ENCODE data around the gene ATR. TPM values are rescaled to one million over a fixed set of nuclear protein-coding genes. Genes with fewer than 3 reads are reported as not detected.
"Not testable (repeated sequence)": the region's sequence is repeated elsewhere in the genome, so short reads cannot be mapped to it uniquely, and the experiment has no call there.

Gene ATR
- total RNA-seq, 1 donor: 37.6 TPM

DNA sequence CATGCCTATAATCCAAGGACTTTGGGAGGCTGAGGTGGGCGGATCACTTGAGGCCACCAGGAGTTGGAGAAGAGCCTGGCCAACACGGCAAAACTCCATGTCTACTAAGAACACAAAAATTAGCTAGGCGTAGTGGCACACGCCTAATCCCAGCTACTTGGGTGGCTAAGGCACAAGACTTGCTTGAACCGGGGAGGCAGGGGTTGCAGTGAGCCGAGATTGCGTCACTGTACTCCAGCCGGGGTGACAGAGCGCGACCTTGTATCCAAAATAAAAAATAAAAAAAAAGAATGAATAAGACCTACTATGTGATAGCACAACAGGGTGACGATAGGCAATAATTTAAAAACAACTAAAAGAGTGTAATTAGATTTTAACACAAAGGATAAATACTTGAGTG is 134.2 kb downstream of the ATR start:
- no peak overlapping the region for H3K4me3 ChIP-seq (ENCODE audit: low read depth, low read length)
- DNase-seq (ENCODE audit: low read depth): no peak
- TF ChIP-seq, protein P1, sequence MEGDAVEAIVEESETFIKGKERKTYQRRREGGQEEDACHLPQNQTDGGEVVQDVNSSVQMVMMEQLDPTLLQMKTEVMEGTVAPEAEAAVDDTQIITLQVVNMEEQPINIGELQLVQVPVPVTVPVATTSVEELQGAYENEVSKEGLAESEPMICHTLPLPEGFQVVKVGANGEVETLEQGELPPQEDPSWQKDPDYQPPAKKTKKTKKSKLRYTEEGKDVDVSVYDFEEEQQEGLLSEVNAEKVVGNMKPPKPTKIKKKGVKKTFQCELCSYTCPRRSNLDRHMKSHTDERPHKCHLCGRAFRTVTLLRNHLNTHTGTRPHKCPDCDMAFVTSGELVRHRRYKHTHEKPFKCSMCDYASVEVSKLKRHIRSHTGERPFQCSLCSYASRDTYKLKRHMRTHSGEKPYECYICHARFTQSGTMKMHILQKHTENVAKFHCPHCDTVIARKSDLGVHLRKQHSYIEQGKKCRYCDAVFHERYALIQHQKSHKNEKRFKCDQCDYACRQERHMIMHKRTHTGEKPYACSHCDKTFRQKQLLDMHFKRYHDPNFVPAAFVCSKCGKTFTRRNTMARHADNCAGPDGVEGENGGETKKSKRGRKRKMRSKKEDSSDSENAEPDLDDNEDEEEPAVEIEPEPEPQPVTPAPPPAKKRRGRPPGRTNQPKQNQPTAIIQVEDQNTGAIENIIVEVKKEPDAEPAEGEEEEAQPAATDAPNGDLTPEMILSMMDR (IDR thresholded peaks at IDR 0.05; ENCODE audit: insufficient read depth, low read length): no peak

DNA sequence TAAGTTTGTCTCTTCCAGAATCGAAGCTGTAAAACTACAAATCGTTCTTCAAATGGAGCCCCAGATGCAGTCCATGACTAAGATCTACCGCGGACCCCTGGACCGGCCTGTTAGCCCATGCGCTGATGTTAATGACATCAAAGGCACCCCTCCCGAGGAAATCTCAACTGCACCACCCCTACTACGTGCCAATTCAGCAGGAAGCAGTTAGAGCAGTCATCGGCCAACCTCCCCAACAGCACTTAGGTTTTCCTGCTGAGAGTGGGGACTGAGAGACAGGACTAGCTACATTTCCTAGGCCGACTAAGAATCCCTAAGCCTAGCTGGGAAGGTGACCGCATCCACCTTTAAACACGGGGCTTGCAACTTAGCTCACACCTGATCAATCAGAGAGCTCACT is 135.5 kb downstream of the ATR start:
- DNase-seq (ENCODE audit: low read depth); H3K4me3 ChIP-seq (ENCODE audit: low read depth, low read length): not testable (repeated sequence)

DNA sequence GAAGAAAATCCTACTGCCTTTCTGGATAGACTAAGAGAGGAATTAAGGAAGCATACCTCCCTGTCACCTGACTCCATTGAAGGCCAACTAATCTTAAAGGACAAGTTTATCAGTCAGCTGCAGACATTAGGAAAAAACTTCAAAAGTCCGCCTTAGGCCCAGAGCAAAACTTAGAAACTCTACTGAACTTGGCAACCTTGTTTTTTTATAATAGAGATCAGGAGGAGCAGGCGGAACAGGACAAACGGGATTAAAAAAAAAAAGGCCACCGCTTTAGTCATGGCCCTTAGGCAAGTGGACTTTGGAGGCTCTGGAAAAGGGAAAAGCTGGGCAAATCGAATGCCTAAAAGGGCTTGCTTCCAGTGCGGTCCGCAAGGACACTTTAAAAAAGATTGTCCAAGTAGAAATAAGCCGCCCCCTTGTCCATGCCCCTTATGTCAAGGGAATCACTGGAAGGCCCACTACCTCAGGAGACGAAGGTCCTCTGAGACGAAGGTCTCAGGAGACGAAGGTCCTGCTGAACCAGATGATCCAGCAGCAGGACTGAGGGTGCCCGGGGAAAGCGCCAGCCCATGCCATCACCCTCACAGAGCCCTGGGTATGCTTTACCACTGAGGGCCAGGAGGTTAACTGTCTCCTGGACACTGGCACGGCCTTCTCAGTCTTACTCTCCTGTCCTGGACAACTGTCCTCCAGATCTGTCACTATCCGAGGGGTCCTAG is 138.9 kb downstream of the ATR start:
- H3K4me3 ChIP-seq (ENCODE audit: low read depth, low read length); DNase-seq (ENCODE audit: low read depth): not testable (repeated sequence)

DNA sequence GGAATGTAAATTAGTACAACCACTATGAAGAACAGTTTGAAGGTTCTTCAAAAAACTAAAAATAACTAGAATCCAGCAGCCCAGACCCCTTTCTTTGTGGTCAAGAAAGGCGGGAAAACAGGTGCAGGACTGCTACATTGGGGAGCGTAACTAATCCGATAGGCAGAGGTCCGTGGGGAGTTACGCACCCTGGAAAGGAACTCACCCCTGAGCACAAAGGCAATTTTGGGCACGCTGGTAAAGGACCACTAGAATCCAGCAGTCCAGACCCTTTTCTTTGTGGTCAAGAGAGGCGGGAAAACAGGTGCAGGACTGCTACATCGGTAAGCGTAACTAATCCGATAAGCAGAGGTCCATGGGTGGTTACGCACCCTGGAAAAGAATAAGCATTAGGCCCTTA is 140.4 kb downstream of the ATR start:
- not testable (repeated sequence) for DNase-seq (ENCODE audit: low read depth); H3K4me3 ChIP-seq (ENCODE audit: low read depth, low read length)

DNA sequence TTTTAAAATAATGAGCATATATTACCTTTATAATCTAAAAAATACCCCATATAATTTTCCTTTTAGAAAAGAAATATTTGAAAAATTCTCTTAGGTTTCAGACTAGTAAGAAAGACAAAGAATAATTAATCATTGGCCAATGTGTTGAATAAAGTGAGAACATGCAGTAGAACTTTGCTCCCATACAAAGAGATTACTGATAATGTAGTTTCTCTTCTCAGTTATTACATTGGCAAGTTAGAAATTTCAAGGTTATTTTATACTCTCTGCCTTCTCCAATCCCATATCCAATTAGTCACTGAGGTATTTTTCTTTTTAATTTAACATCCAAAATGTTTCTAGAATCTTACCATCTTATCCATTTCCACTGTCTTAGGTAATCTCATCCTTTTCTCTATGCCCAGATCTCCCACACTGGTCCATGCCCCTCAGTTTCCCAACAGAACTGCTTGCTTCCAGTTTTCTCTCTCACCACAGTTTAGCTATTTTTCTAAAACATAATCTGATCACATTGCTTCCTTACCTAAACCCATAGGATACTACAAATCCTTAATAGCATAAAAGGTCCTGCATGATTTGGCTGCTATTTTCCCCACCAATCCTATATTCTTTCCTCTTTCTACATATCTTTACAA is 141.5 kb downstream of the ATR start:
- no peak overlapping the region for H3K4me3 ChIP-seq (ENCODE audit: low read depth, low read length)
- DNase-seq (ENCODE audit: low read depth): no peak
- TF ChIP-seq, protein P1 (IDR thresholded peaks at IDR 0.05; ENCODE audit: insufficient read depth, low read length): no peak

DNA sequence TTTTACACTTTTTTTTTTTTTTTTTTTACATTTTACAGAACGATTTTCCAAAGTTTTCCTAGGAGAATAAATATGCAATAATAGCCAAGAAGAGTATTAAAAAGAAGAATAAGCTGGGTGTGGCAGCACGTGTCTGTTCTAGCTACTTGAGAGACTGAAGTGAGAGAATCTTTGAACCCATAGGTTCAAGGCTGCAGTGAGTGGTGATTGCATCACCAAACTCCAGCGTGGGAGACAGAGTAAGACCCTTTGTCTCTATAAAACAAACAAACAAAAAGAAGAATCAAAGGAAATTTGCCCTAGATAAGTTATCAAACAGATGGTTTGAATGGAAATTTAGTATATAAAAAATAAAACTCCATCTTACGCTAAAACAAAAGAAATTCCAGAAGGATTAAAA is 144.0 kb downstream of the ATR start:
- TF ChIP-seq, protein P1 (IDR thresholded peaks at IDR 0.05; ENCODE audit: insufficient read depth, low read length): no peak
- H3K4me3 ChIP-seq (ENCODE audit: low read depth, low read length): no peak overlapping the region
- DNase-seq (ENCODE audit: low read depth): no peak

DNA sequence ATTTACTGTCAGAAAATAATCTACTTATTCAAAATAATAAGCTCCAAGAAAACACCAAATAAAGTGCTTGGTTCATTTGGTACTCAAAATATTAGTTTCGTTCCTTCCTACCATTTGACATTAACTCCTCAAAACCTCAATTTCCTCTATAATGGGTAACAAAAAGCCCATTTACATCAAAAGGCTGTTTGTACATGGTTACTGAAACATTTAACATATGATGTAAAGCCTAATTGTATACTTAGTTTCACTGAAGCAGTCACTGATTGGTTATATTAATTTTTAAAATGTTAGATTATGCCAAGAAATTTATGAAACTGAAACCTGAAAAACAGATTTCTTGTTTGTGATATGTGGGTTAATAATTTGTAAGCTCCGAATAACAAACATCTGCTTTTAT is 145.4 kb downstream of the ATR start:
- H3K4me3 ChIP-seq (ENCODE audit: low read depth, low read length): no peak overlapping the region
- DNase-seq (ENCODE audit: low read depth): no peak
- TF ChIP-seq, protein P1 (IDR thresholded peaks at IDR 0.05; ENCODE audit: insufficient read depth, low read length): no peak

DNA sequence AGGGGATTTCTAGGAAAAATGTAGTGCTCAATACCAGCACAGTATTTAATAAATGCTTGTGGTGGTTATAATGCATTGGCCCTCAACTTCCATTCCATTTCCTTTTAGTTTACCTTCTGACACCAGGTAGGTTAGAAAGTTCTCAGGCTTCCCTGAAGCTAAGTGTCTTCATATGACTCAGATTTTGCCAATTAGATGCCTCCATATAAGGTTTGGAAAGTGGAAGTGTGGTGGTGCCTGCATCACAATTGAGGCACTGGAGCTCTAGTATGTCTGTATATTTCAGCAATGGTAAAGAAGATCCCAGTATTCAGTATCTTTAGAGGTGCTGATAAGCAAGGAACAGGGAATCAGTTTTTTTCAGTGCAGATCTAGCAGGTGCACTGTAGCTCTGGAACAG is 149.0 kb downstream of the ATR start:
- TF ChIP-seq, protein P1 (IDR thresholded peaks at IDR 0.05; ENCODE audit: insufficient read depth, low read length): no peak
- DNase-seq (ENCODE audit: low read depth): no peak

More for the DNA sequence above, 149.0 kb downstream of the ATR start:
- H3K4me3 ChIP-seq (ENCODE audit: low read depth, low read length): no peak overlapping the region
